AG04449 (cell line): Measurements from ENCODE around the gene TINAG.

Experiments used
- CTCF ChIA-PET: fragments of 350-600 bp; formaldehyde crosslinking; extraction: SDS; loops from one replicate; lab custom pipeline; 2021; ENCODE audit warnings: antibody characterized with exemption; lab: Yijun Ruan, JAX
- POLR2A ChIA-PET: fragments of 400-600, 350-600 bp; formaldehyde crosslinking; extraction: SDS; loops from one replicate; lab custom pipeline; 2020; ENCODE audit warnings: antibody characterized with exemption, inconsistent platforms; lab: Yijun Ruan, JAX
- DNase-seq: peaks from one replicate; pipeline ENCODE4 v3.0.0-alpha.2; 2010; ENCODE audit warnings: low read depth, low spot score
- H3K4me3 ChIP-seq: 2 replicates; pipeline ENCODE4 v1.5.1; 2011; ENCODE audit warnings: low read depth, mild to moderate bottlenecking, control low read depth, low read length
- TF ChIP-seq, protein P1 (sequence below): IDR thresholded peaks from one replicate; pipeline ENCODE4 v1.5.1; 2011; ENCODE audit warnings: mild to moderate bottlenecking, moderate library complexity, low read length, control low read depth, inconsistent platforms; ENCODE audit not compliant: insufficient read depth; ENCODE audit errors: missing control alignments

TINAG gene

DNA sequence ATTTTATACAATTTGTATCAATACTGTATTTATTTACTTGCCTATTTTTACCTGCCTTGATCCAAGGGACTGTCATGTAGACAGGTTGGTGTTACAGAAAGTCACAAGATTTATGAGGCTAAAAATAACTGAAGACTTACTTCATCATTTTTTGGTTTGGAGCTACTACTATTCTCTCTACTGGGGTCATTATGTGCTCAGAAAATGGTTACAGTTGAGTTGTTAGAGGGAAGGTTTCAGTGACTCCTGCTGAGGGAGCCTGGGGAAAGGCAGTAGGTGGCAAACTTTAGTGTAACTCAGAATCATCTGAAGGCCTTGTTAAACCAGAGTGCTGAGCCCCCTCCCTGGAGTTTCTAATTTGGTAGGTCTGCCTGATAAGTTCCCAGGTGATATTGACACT lies 118.8 kb downstream of the TINAG start:
- DNase-seq: no peak
- POLR2A ChIA-PET: no interaction called here
- TF ChIP-seq, protein P1, sequence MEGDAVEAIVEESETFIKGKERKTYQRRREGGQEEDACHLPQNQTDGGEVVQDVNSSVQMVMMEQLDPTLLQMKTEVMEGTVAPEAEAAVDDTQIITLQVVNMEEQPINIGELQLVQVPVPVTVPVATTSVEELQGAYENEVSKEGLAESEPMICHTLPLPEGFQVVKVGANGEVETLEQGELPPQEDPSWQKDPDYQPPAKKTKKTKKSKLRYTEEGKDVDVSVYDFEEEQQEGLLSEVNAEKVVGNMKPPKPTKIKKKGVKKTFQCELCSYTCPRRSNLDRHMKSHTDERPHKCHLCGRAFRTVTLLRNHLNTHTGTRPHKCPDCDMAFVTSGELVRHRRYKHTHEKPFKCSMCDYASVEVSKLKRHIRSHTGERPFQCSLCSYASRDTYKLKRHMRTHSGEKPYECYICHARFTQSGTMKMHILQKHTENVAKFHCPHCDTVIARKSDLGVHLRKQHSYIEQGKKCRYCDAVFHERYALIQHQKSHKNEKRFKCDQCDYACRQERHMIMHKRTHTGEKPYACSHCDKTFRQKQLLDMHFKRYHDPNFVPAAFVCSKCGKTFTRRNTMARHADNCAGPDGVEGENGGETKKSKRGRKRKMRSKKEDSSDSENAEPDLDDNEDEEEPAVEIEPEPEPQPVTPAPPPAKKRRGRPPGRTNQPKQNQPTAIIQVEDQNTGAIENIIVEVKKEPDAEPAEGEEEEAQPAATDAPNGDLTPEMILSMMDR: no peak
- CTCF ChIA-PET: interaction anchor here (0.6 kb wide), 1 partner anchor 238 kb away, joined by 3 read pairs; no protein-coding TSS in a partner anchor
- H3K4me3 ChIP-seq: no peak overlapping the region

DNA sequence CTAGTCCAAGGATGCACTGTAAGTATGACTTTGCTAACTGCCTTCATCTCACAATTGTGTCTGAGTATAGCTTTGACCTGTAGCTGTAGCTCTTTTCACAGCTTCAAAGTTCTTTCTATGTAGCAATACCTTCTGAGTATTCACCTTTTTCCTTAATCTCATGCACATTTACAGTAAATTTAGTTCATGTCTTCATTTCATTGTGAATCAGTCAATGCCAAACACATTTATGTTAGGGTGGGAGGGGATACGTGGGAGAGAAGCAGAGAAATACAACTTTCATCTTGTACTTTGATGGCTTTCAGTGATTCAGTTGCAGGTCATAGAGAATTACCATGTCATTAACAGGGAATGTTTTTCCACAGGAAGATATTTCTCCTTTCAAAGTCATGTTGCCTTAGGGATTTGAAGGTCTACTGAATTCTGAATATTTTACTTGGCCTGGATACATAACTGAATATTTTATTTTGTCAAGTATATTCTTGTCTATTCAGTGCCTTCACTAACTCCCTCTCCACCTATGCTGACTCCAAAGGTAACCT lies 119.2 kb downstream of the TINAG start:
- ChIA-PET POLR2A (no interaction called here), CTCF (interaction anchor here (0.6 kb wide), 1 partner anchor 237 kb away, joined by 3 read pairs; no protein-coding TSS in a partner anchor)
- no peak for DNase-seq
- H3K4me3 ChIP-seq: no peak overlapping the region
- TF ChIP-seq, protein P1: no peak

DNA sequence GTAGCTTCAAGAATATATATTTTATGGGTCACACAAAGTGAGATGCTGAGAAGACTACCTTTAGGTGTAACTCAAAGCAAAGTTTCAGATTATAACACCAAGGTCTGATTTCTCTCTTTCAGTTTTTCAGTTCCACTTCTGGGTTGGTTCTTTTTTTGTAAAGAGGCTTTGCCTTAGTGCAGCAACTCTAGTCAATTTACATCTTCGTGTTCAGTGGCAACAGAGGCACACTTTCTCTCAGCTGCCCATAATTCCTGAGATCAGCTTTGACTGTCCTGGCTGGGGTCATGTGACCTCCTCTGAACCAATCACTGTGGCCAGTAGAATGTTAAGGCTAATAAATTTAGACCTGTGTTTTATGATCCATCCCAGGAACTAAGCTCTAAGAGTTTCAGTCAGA lies 120.2 kb downstream of the TINAG start:
- TF ChIP-seq, protein P1: no peak
- ChIA-PET CTCF (interaction anchor here (1.0 kb wide), 1 partner anchor 69 kb away, joined by 3 read pairs; no protein-coding TSS in a partner anchor), POLR2A (no interaction called here)
- no peak overlapping the region for H3K4me3 ChIP-seq
- DNase-seq: no peak

DNA sequence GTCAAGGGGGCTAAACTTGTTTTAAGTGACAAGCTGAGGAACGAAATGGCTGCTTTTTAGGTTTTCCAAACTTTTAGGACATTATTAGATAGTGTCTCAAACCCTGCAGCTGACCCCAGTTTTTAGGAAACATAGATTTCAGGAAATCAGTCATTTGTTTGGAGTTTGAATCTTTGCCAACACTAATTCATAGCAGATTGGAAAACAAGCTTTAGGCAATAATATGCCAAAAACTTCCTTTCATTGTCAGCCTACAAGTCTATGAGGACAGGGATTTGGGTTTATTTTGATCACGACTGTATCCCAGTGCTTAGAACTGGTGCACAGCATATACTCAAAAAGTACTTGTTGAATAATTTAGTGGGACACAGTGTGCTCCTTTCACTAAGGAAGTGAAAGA lies 123.2 kb downstream of the TINAG start:
- POLR2A ChIA-PET: no interaction called here
- TF ChIP-seq, protein P1: no peak
- no peak for DNase-seq
- CTCF ChIA-PET: no interaction called here
- no peak overlapping the region for H3K4me3 ChIP-seq
